Ovary (tissue), 9 donors: ENCODE data around the gene TCFL5. TPM values are rescaled to one million over a fixed set of nuclear protein-coding genes. Genes with fewer than 3 reads are reported as not detected.
A peak's percentile ranks its signal among the peaks of the same experiment; 100 is the strongest.

Experiments used
- DNase-seq, 5 donors: peaks; one replicate each; pipeline ENCODE4 v3.0.0-alpha.2; 2019 to 2020
- H3K27ac ChIP-seq, 2 donors: fragments of 200-600 bp; one replicate each; pipeline versions ENCODE4 v1.5.1 to v1.8.0; 2019 to 2022
- H3K27me3 ChIP-seq: fragments of 200-600 bp; one replicate; pipeline ENCODE4 v1.8.0; 2022
- H3K36me3 ChIP-seq: fragments of 200-600 bp; sonication (generic); one replicate; pipeline ENCODE4 v1.5.1; 2019
- H3K4me1 ChIP-seq: one replicate; pipeline ENCODE4 v1.8.1; 2013; ENCODE audit warnings: mild to moderate bottlenecking, moderate library complexity; ENCODE audit not compliant: insufficient read depth
- H3K4me3 ChIP-seq: fragments of 200-600 bp; sonication (generic); one replicate; pipeline ENCODE4 v1.5.1; 2017
- H3K9me3 ChIP-seq, 2 donors: fragments of 200-600 bp in 1 of 2; sonication (generic) in 1 of 2; one replicate each; pipeline versions ENCODE4 v1.5.1 to v1.8.1; 2013 to 2019; ENCODE audit warnings: mild to moderate bottlenecking in 1 of 2, moderate library complexity in 1 of 2
- EP300 ChIP-seq: sonication (generic); formaldehyde crosslinking; IDR thresholded peaks from one replicate; pipeline ENCODE4 v1.6.1; 2017; ENCODE audit warnings: antibody characterized with exemption
- POLR2A ChIP-seq: fragments of 450-650 bp; IDR thresholded peaks from one replicate; pipeline ENCODE4 v1.6.1; 2017; ENCODE audit warnings: antibody characterized with exemption, mild to moderate bottlenecking, moderate library complexity
- WGBS, 3 donors: extraction: QIAGEN DNeasy Blood & Tissue Kit in 1 of 3; methylation state at CpG; one replicate each; pipeline versions ENCODE4 v1.1.5 to v1.1.7; 2013 to 2017; 5-methylcytosine and 5-hydroxymethylcytosine counted together
- intact Hi-C, 4 donors: fragments of 100-400 bp; cut with DNase I; formaldehyde crosslinking; loops; one replicate each; pipeline versions ENCODE4 v1.11.0 to v1.15.1; 2022 to 2023
- polyA plus RNA-seq, 2 donors: library from polyadenylated mRNA; stranded (reverse); fragments of 200-250 nt in 1 of 2; fragments of 350-450 nt in 1 of 2; fragmentation: Illumina TruSeq in 1 of 2; extraction: RNeasy Lipid Tissue Mini Kit (QIAGEN cat#74804) in 1 of 2; gene quantifications; one replicate each; pipeline ENCODE4 v1.2.3, GENCODE V29; 2013 to 2014
- total RNA-seq, 7 donors: library from RNA; depleted of rRNA in 2 of 7; stranded (reverse); fragments of >200 nt in 2 of 7; fragmentation: NEBNext Ultra II Directional in 3 of 7; extraction: Animal tissue kit (Norgen Biotek cat#: 25700) in 3 of 7; gene quantifications; one replicate each; pipeline versions ENCODE4 v1.1.0 to v1.2.4, GENCODE V29; 2016 to 2023
- TF ChIP-seq, protein P1 (sequence below), 3 donors: fragments of 450-650 bp in 2 of 3; fragments of 200-600 bp in 1 of 3; IDR thresholded peaks; one replicate each; pipeline versions ENCODE4 v1.5.1 to v1.8.0; 2016 to 2022; ENCODE audit warnings: antibody characterized with exemption in 3 of 3, mild to moderate bottlenecking in 1 of 3
- donor health status: DM: no; HTN: no; CAD: no; lungs with moderate emphysema.
- donor health status: DM: no; HTN: no; CAD: no.
- donor health status: Bipolar disorder and iron deficiency.
- donor health status: DM: yes; HTN: yes; CAD: no.
- donor health status: DM: no; HTN: no; CAD: no.
- donor health status: DM: yes; HTN: yes; CAD: no.

The TCFL5 gene
- total and polyA plus RNA-seq, 9 donors, result 8.1 to 17.9 (median 12.3) TPM

DNA sequence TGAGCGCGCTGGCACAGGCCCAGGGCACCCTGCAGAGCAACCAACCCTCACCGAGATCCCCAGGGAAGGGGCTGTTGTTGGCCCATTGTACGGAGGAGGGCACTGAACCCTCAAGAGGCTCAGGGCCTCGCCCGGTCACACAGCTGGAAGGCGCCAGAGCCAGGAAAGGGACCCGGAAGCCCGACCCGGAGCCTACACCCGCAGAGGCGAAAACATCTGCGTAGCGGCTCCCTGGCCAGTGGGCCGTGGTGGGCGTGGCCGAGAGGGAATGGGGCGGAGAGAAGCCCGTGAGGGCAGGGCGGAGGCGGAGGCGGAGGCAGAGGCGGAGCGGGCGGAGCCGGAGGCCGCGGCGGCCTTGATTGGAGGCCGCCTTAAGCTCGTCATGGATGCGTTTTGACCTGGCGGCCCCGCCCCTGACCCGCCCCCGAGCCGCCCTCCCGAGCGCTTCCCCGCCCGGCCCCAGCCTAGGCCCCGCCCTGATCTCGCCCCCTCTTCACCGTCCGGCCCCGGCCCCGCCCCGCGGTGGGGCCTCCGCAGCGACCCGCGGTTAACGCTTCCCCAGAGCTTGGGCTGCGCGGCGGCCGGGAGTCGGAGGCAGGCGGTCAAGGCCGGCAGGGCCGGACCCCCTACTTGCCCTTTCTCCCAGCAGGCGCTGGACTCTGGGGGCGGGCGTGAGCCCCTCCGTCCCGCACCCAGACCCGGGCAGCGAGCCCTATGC lies 67.5 kb downstream of the TCFL5 start:
- Histone ChIP-seq H3K4me1 (peaks cover 7% of the 10 kb centered on the region), H3K36me3 (no peaks in the 10 kb centered on the region), H3K4me3 (peak overlapping the region; percentile 78), H3K9me3 (no peaks in the 10 kb centered on the region), H3K27ac (peak overlapping the region; percentile 92), H3K27me3 (no peaks in the 10 kb centered on the region)
- peak; percentile 97 to 99 (median 98) for DNase-seq
- TF ChIP-seq POLR2A (peak; percentile 94), EP300 (no peak)
- TF ChIP-seq, protein P1, sequence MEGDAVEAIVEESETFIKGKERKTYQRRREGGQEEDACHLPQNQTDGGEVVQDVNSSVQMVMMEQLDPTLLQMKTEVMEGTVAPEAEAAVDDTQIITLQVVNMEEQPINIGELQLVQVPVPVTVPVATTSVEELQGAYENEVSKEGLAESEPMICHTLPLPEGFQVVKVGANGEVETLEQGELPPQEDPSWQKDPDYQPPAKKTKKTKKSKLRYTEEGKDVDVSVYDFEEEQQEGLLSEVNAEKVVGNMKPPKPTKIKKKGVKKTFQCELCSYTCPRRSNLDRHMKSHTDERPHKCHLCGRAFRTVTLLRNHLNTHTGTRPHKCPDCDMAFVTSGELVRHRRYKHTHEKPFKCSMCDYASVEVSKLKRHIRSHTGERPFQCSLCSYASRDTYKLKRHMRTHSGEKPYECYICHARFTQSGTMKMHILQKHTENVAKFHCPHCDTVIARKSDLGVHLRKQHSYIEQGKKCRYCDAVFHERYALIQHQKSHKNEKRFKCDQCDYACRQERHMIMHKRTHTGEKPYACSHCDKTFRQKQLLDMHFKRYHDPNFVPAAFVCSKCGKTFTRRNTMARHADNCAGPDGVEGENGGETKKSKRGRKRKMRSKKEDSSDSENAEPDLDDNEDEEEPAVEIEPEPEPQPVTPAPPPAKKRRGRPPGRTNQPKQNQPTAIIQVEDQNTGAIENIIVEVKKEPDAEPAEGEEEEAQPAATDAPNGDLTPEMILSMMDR (IDR thresholded peaks at IDR 0.05), result peak in 1 of 3 donors; percentile 17
- WGBS, 3 donors, result 1 to 3% (median 1%) methylated on average over 30 to 69 of the region's 69 CpGs
- intact Hi-C loops, result loop anchor here in 3 of 4 donors (5.0 kb wide), 4 partner anchors 127 to 492 kb away; partner anchors contain the start of gene ADRM1 (in 1 of the 3)

DNA sequence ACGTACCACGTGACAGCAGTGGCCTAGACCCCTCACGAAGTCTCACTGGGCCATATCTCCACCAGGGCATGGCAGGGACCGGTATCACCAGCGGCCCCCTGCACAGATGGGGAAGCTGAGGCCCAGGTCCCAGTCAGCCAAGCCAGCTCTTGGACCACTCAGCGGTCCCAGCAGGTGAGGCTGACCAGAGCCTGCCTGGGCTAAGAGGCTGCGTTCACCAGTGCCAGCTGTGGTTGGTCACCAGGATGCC lies 67.9 kb downstream of the TCFL5 start:
- TF ChIP-seq EP300, result no peak
- TF ChIP-seq, protein P1 (IDR thresholded peaks at IDR 0.05), result no peak
- no peak for TF ChIP-seq POLR2A
- H3K36me3 ChIP-seq, result no peaks in the 10 kb centered on the region
- WGBS, 3 donors, result 41 to 45% (median 41%) methylated on average over 6 to 7 of the region's 7 CpGs
- intact Hi-C loops, result loop anchor here in 3 of 4 donors (5.0 kb wide), 4 partner anchors 126 to 491 kb away; partner anchors contain the start of gene ADRM1 (in 1 of the 3)
- H3K4me1 ChIP-seq, result peaks cover 7% of the 10 kb centered on the region
- peak overlapping the region; percentile 80 to 92 for H3K27ac ChIP-seq
- peak overlapping the region; percentile 48 for H3K4me3 ChIP-seq
- no peaks in the 10 kb centered on the region for H3K27me3 ChIP-seq
- no peaks in the 10 kb centered on the region for H3K9me3 ChIP-seq
- no peak for DNase-seq

DNA sequence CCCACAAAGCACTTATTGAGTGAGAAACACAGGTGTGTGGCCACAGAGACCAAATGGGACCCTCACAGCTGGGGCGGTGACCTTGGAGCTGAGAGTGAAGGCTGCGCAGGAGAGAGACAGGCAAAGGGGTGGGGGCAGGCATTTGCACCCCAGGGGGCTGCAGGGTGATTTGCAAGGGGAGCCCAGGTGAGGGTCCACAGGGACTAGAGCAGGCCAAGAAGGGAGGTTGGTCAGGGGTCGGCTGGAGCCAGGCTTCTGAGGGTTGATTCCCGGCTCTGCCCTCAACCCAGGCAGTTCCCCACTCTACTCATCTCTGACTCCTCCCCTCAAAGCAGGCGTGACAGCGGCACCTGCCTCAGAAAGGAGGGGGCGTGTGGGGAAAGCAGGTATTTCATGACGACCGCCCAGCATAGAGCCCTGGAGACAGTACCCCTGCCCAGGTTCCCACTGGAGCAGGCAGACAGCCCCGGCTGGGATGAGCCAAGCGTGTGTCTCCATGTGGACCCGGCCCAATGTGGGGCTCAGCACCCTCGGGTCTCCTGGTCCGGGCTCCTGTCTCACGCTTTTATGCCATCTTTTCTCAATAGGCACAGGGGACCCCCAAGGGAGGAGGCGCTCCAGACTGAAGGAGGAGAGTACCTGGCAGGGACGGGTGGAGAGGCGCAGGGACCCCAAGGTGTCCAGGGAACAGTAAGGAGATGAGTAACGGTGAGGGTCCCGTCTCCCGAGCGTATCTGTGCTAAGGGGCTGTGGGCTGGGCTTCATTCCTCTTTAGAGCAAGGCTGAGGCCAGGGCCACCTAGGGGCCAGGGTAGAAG lies 68.5 kb downstream of the TCFL5 start:
- 78 to 83% (median 79%) methylated on average over 22 of the region's 22 CpGs for WGBS, 3 donors
- Histone ChIP-seq H3K4me3 (peak overlapping the region; percentile 48), H3K36me3 (no peaks in the 10 kb centered on the region), H3K4me1 (peaks cover 7% of the 10 kb centered on the region), H3K9me3 (no peaks in the 10 kb centered on the region), H3K27ac (peak overlapping the region; percentile 80 to 92), H3K27me3 (no peaks in the 10 kb centered on the region)
- intact Hi-C loops, result loop anchor here in 3 of 4 donors (5.0 kb wide), 4 partner anchors 126 to 491 kb away; partner anchors contain the start of gene ADRM1 (in 1 of the 3)
- peak in 4 of 5 donors; percentile 49 to 68 (median 59) for DNase-seq
- TF ChIP-seq POLR2A (no peak), EP300 (no peak)
- TF ChIP-seq, protein P1 (IDR thresholded peaks at IDR 0.05), result no peak

DNA sequence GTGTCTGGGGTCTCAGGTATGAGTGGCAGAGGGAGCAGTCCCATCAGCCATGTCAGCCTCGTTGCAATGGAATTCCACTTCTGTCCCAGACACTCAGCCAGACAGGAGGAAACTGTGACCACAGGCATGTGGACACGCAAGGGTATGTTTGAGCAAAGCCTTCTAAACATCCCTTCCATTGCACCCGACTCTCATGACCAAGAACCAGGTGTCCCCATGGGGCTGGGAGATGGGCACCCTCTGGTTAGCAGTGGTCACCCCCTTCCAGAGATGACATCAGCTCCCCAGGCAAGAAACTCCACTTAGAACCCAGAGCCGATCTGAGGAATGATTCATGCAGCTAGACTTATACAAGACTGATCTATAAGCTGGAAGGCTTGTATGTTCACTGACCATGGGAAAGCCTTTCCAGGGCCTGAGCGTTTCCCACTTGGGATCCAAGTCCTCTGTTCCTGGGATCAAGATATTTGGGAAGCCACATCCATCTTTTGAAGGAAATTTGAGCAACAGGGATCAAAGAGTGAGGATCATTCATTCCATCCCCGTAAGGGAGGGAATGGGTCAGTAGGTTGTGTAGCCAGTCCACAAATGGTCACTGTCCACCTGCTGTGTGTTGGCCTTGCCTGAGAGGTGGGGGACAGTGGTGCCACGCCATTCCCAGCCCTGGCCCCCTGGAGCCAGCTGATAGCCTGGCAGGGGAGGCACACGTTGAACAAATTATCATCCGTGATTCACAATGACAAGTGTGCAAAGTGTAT lies 69.3 kb downstream of the TCFL5 start:
- Histone ChIP-seq H3K36me3 (no peaks in the 10 kb centered on the region), H3K27ac (no peak overlapping the region), H3K4me3 (no peak overlapping the region), H3K27me3 (no peaks in the 10 kb centered on the region), H3K4me1 (peaks cover 7% of the 10 kb centered on the region), H3K9me3 (no peaks in the 10 kb centered on the region)
- TF ChIP-seq EP300 (no peak), POLR2A (no peak)
- TF ChIP-seq, protein P1 (IDR thresholded peaks at IDR 0.05), result no peak
- WGBS, 3 donors, result 68 to 73% (median 70%) methylated on average over 9 of the region's 9 CpGs
- DNase-seq, result no peak
- intact Hi-C loops, result loop anchor here in 3 of 4 donors (5.0 kb wide), 4 partner anchors 125 to 490 kb away; partner anchors contain the start of gene ADRM1 (in 1 of the 3)
